Measurements from ENCODE around the gene KIAA1191. TPM values are rescaled to one million over a fixed set of nuclear protein-coding genes. Genes with fewer than 3 reads are reported as not detected.

Gene KIAA1191
- total and polyA plus RNA-seq, 9 of the 15 experiments (the other 6 are each of a cell fraction or from before 2014, with no cell fraction given), result 31.0 to 80.2 (median 45.7) TPM

GRCh38 chr5:176388444-176389134 lies 27.0 kb upstream of the KIAA1191 start, which contains the start of the genes HIGD2A and NOP16 (continued):
- TF ChIP-seq RFX7 (CRISPR knock-in tag; IDR thresholded peaks at IDR 0.05) (no peak), HDAC2 (IDR thresholded peaks at IDR 0.05) (peak; percentile 94), ZFX (CRISPR knock-in tag; IDR thresholded peaks at IDR 0.05) (peak; percentile 81), EWSR1 (IDR thresholded peaks at IDR 0.05; ENCODE audit: borderline replicate concordance, low read depth, partially characterized antibody) (no peak), KDM1A (IDR thresholded peaks at IDR 0.05) (no peak; a peak in 1 of 4 replicates), ZBED1 (IDR thresholded peaks at IDR 0.05) (no peak), L3MBTL2 (IDR thresholded peaks at IDR 0.05) (peak; percentile 87), TAF1 (IDR thresholded peaks at IDR 0.05; ENCODE audit: control insufficient read depth, extremely low read depth, insufficient read depth, low read length, severe bottlenecking) (peak; percentile 92), HDAC3 (IDR thresholded peaks at IDR 0.05; ENCODE audit: borderline replicate concordance, partially characterized antibody) (peak; percentile 85), TRIM28 (IDR thresholded peaks at IDR 0.05) (peak; percentile 68; the same call in 1 of the 2 replicates), RBBP5 (IDR thresholded peaks at IDR 0.05; ENCODE audit: borderline replicate concordance, insufficient read depth, low read length, poor library complexity, severe bottlenecking) (peak; percentile 83), HNRNPH1 (optimal IDR thresholded peaks at IDR 0.05; ENCODE audit: low read depth, low read length) (no peak), SNRNP70 (optimal IDR thresholded peaks at IDR 0.05; ENCODE audit: low read depth, low read length) (no peak), ASH1L (IDR thresholded peaks at IDR 0.05; ENCODE audit: borderline replicate concordance, low read depth, partially characterized antibody) (peak; percentile 72), NONO (IDR thresholded peaks at IDR 0.05; ENCODE audit: low read depth in 2 of 2, low read length in 1 of 2) (no peak), CEBPZ (IDR thresholded peaks at IDR 0.05; ENCODE audit: borderline replicate concordance, low read depth, low read length) (no peak), JUN (IDR thresholded peaks at IDR 0.05; ENCODE audit: borderline replicate concordance, low read depth, low read length) (peak; percentile 71), JUN (CRISPR knock-in tag; IDR thresholded peaks at IDR 0.05; ENCODE audit: borderline replicate concordance) (peak; percentile 12; the same call in 1 of the 2 replicates), ZBTB7A (IDR thresholded peaks at IDR 0.05; ENCODE audit: borderline replicate concordance, control insufficient read depth, low read depth, low read length) (peak; percentile 77; the same call in 1 of the 2 replicates), ZNF431 (CRISPR knock-in tag; IDR thresholded peaks at IDR 0.05) (peak; percentile 33; the same call in 1 of the 2 replicates), ZNF75A (CRISPR knock-in tag; IDR thresholded peaks at IDR 0.05) (no peak), E2F6 (IDR thresholded peaks at IDR 0.05; ENCODE audit: borderline replicate concordance in 1 of 2, extremely low read depth in 1 of 2, insufficient read depth in 1 of 2, insufficient read length in 1 of 2, low read depth in 1 of 2, low read length in 1 of 2, poor library complexity in 1 of 2, severe bottlenecking in 1 of 2) (peak; percentile 78 to 82)
